Astrocyte of the cerebellum (primary cell): Measurements from ENCODE around the gene OR6S1.
"Not testable (repeated sequence)": the region's sequence is repeated elsewhere in the genome, so short reads cannot be mapped to it uniquely, and the experiment has no call there.

Experiments used
- DNase-seq: peaks from one replicate; pipeline ENCODE4 v3.0.0-alpha.2; 2011; ENCODE audit warnings: low read depth
- H3K4me3 ChIP-seq: 2 replicates; pipeline ENCODE4 v1.5.1; 2011; ENCODE audit warnings: mild to moderate bottlenecking, low read depth, low read length, moderate library complexity
- CTCF ChIP-seq: IDR thresholded peaks from 2 replicates; pipeline ENCODE4 v1.5.1; 2012; ENCODE audit warnings: low read length, low read depth, moderate library complexity, mild to moderate bottlenecking; ENCODE audit errors: missing control alignments
- in situ Hi-C: cut with HindIII; loops from 2 replicates; pipeline ENCODE4 v1.10.0; 2017; ENCODE audit warnings: low sequenced_read_pairs

The OR6S1 gene

GRCh38 chr14:20652996-20653975 lies 11.8 kb upstream of the OR6S1 start:
- TF ChIP-seq CTCF = no peak
- H3K4me3 ChIP-seq = no peak overlapping the region
- in situ Hi-C loops = no loop called here
- no peak for DNase-seq

GRCh38 chr14:20645481-20645880 lies 4.0 kb upstream of the OR6S1 start:
- H3K4me3 ChIP-seq = no peak overlapping the region
- TF ChIP-seq CTCF = no peak
- DNase-seq = no peak
- in situ Hi-C loops = no loop called here

- no peak for DNase-seq
- H3K4me3 ChIP-seq = no peak overlapping the region
- in situ Hi-C loops = no loop called here
- TF ChIP-seq CTCF = no peak
Measured at GRCh38 chr14:20644520-20644919, 3.0 kb upstream of the OR6S1 start.

GRCh38 chr14:20642755-20643154 lies 1.3 kb upstream of the OR6S1 start:
- H3K4me3 ChIP-seq, DNase-seq, in situ Hi-C loops: not testable (repeated sequence)

GRCh38 chr14:20642182-20642581 lies 691 bp upstream of the OR6S1 start:
- no peak for DNase-seq
- H3K4me3 ChIP-seq = no peak overlapping the region
- in situ Hi-C loops = no loop called here
- TF ChIP-seq CTCF = no peak

GRCh38 chr14:20632831-20633691 lies 8.4 kb downstream of the OR6S1 start:
- DNase-seq = no peak
- in situ Hi-C loops = no loop called here
- peak overlapping the region; percentile 40 for H3K4me3 ChIP-seq
- TF ChIP-seq CTCF = no peak
